Fibroblast of pulmonary artery (primary cell): ENCODE data around the gene RUFY3.
"Not testable (repeated sequence)": the region's sequence is repeated elsewhere in the genome, so short reads cannot be mapped to it uniquely, and the experiment has no call there.

Experiments
- DNase-seq: peaks from one replicate; pipeline ENCODE4 v3.0.0-alpha.2; 2010; ENCODE audit warnings: low read depth
- H3K4me3 ChIP-seq: replicated peaks from 2 replicates; pipeline ENCODE4 v1.5.1; 2011; ENCODE audit warnings: low read depth, mild to moderate bottlenecking, control low read depth, low read length, moderate library complexity
- CTCF ChIP-seq: IDR thresholded peaks from 2 replicates; pipeline ENCODE4 v1.5.1; 2011; ENCODE audit warnings: mild to moderate bottlenecking, control low read depth, low read length, inconsistent platforms; ENCODE audit errors: missing control alignments

The RUFY3 gene

DNA sequence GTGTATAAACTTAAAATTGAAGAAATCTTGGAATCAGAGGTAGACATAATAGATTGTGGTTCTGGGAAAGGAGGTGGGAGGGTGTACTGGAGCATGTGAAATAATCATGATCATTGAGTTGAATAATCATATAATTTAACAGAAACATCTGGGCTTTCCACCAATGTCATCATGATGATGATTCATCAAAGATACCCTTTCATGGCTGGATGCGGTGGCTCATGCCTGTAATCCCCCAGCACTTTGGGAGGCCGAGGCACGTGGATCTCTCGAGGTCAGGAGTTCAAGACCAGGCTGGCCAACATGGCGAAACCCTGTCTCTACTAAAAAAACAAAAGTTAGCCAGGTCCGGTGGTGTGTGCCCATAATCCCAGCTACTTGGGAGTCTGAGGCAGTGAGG is 6.7 kb upstream of the RUFY3 start:
- DNase-seq, result no peak
- no peak for TF ChIP-seq CTCF

DNA sequence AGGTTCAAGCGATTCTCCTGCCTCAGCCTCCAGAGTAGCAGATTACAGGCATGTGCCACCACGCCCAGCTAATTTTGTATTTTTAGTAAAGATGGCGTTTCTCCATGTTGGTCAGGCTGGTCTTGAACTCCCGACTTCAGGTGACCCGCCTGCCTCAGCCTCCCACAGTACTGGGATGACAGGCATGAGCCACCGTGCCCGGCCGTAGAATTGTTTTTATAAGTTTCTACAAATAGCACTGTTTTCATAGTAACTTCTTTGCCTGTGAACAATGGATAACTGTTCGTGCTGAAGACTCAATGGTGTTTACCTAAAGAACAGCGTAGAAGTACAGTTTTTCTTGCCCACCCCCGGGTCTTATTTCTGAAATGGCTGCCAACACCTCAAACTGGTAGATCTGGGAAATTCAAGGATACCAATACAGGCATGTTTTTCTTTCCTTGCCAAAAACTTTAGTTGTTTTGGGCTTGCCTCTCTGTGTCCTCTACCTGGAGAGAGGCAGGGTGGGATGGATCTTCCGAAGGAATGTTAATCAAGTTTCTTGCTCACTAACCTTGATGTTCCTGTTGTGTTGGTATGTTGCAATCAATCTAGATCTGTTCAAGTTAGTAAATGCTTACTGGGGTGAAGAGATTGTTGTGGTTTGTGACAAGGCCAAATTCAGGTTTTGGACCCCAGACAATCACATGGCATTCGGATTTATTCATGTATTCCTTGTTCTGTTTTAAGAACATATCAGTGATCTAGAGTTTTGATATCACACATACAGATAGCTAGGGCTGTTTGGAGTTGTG is 2.8 kb upstream of the RUFY3 start:
- TF ChIP-seq CTCF, result no peak
- no peak overlapping the region for H3K4me3 ChIP-seq
- no peak for DNase-seq

More for the DNA sequence above, 6.7 kb upstream of the RUFY3 start:
- H3K4me3 ChIP-seq, result no peak overlapping the region

DNA sequence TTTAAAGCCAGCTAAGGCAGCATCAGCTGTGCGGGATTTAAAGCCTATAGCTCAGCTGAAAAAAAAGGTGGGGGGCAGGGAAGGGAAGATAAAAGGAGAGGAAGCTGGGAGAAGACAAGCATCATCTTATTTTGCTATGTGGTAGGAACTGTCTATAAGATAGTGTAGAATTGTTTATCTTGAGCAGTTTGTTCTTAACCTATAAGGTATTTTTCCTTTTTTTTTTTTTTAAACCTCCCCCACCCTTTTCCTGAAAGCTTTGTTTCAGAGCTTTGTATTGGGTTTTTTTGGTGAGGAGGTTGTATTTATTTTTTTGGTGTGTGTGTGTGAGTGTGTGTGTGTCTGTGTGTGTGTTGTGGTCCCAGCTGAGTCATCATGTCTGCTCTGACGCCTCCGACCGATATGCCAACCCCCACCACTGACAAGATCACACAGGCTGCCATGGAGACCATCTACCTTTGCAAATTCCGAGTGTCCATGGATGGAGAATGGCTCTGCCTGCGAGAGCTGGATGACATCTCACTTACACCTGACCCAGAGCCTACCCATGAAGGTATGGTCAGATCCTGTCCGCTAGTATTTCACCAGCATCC is 531 bp downstream of the RUFY3 start:
- DNase-seq, result peak; percentile 75
- no peak for TF ChIP-seq CTCF
- peak overlapping the region; percentile 68 for H3K4me3 ChIP-seq

- H3K4me3 ChIP-seq, result no peak overlapping the region
- no peak for DNase-seq
- TF ChIP-seq CTCF, result no peak
These were observed 2.7 kb downstream of the RUFY3 start for GRCh38 chr4:70724463-70724862.

DNA sequence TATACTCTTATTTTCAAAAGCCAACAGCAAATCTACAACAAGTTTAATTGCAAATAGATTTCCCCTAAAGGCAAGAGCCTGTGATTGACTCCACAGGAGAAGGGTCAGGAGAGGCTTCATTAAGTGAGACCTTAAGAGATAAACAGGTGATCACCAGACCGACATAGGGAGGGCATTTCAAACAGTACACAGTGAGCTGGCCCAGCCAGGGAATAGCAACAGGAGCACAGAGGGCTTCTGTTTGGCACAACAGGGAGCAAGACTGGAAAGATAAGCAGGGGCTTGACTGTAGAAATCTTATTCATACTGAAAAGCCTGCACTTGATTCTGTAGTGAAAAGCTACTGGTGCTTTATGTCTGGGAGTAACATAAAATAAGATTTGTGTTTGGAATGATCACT is 3.9 kb downstream of the RUFY3 start:
- DNase-seq, result no peak
- H3K4me3 ChIP-seq, result no peak overlapping the region
- no peak for TF ChIP-seq CTCF

GRCh38 chr4:70726515-70726914 is 4.8 kb downstream of the RUFY3 start:
- H3K4me3 ChIP-seq, DNase-seq: not testable (repeated sequence)

- no peak for TF ChIP-seq CTCF
- DNase-seq, result no peak
- H3K4me3 ChIP-seq, result no peak overlapping the region
These were observed 6.3 kb downstream of the RUFY3 start for GRCh38 chr4:70728091-70728490.

- not testable (repeated sequence) for H3K4me3 ChIP-seq, DNase-seq
These were observed 11.1 kb downstream of the RUFY3 start for GRCh38 chr4:70732878-70733277.
